Mesothelial cell of epicardium (in vitro differentiated cells): ENCODE results near the gene FBRSL1. TPM values are rescaled to one million over a fixed set of nuclear protein-coding genes. Genes with fewer than 3 reads are reported as not detected.

Experiments used
- DNase-seq, 2 experiments: peaks; one replicate each; pipeline ENCODE4 v3.0.0; 2021; ENCODE audit warnings: low spot score in 2 of 2; ENCODE audit not compliant: unreplicated experiment in 2 of 2
- H3K27ac Mint-ChIP-seq: 2 replicates; pipeline ENCODE4 v1.8.0; 2021; ENCODE audit warnings: mixed read lengths
- H3K27me3 Mint-ChIP-seq: 2 replicates; pipeline ENCODE4 v1.8.0; 2021; ENCODE audit warnings: low read depth, mixed read lengths
- H3K36me3 Mint-ChIP-seq: 2 replicates; pipeline ENCODE4 v1.8.0; 2021; ENCODE audit warnings: mixed read lengths
- H3K4me1 Mint-ChIP-seq: 2 replicates; pipeline ENCODE4 v1.8.0; 2021; ENCODE audit warnings: mixed read lengths
- H3K4me3 Mint-ChIP-seq: 2 replicates; pipeline ENCODE4 v1.8.0; 2021; ENCODE audit warnings: mild to moderate bottlenecking, moderate library complexity, mixed read lengths
- H3K9me3 Mint-ChIP-seq: 2 replicates; pipeline ENCODE4 v1.8.0; 2021; ENCODE audit warnings: mixed read lengths
- total RNA-seq: library from RNA; stranded (reverse); gene quantifications from 3 replicates; pipeline ENCODE4 v1.2.1, GENCODE V29; 2021
- TF ChIP-seq, protein P1 (sequence below): fragments of 200-600 bp; sonication (generic); IDR thresholded peaks from one replicate; pipeline ENCODE4 v1.5.0; 2021; ENCODE audit warnings: antibody characterized with exemption; ENCODE audit not compliant: unreplicated experiment

Gene FBRSL1
- total RNA-seq, 1 donor from 2014 or later, result 115 TPM

DNA sequence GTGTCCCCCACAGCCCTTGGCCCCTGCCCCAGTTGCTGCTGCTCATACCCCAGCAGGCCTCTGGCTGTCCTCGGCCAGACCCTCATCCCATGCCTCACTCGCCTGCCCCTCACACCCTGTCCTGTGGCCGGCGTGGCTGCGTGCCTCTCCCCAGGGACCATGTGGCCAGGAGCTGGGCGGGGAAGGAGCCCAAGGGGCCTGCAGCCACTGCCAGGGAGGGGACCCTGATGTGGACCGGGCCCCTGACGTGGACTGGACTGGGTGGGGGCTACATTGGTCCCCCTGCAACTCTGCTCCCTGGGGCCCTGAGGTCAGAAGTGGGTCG lies 10.9 kb downstream of the FBRSL1 start:
- TF ChIP-seq, protein P1, sequence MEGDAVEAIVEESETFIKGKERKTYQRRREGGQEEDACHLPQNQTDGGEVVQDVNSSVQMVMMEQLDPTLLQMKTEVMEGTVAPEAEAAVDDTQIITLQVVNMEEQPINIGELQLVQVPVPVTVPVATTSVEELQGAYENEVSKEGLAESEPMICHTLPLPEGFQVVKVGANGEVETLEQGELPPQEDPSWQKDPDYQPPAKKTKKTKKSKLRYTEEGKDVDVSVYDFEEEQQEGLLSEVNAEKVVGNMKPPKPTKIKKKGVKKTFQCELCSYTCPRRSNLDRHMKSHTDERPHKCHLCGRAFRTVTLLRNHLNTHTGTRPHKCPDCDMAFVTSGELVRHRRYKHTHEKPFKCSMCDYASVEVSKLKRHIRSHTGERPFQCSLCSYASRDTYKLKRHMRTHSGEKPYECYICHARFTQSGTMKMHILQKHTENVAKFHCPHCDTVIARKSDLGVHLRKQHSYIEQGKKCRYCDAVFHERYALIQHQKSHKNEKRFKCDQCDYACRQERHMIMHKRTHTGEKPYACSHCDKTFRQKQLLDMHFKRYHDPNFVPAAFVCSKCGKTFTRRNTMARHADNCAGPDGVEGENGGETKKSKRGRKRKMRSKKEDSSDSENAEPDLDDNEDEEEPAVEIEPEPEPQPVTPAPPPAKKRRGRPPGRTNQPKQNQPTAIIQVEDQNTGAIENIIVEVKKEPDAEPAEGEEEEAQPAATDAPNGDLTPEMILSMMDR, result no peak
- no peaks in the 10 kb centered on the region for H3K9me3 Mint-ChIP-seq
- no peak overlapping the region for H3K4me3 Mint-ChIP-seq
- no peaks in the 10 kb centered on the region for H3K27me3 Mint-ChIP-seq
- no peak for DNase-seq
- H3K27ac Mint-ChIP-seq, result no peak overlapping the region
- no peaks in the 10 kb centered on the region for H3K36me3 Mint-ChIP-seq
- H3K4me1 Mint-ChIP-seq, result peaks cover 20% of the 10 kb centered on the region

DNA sequence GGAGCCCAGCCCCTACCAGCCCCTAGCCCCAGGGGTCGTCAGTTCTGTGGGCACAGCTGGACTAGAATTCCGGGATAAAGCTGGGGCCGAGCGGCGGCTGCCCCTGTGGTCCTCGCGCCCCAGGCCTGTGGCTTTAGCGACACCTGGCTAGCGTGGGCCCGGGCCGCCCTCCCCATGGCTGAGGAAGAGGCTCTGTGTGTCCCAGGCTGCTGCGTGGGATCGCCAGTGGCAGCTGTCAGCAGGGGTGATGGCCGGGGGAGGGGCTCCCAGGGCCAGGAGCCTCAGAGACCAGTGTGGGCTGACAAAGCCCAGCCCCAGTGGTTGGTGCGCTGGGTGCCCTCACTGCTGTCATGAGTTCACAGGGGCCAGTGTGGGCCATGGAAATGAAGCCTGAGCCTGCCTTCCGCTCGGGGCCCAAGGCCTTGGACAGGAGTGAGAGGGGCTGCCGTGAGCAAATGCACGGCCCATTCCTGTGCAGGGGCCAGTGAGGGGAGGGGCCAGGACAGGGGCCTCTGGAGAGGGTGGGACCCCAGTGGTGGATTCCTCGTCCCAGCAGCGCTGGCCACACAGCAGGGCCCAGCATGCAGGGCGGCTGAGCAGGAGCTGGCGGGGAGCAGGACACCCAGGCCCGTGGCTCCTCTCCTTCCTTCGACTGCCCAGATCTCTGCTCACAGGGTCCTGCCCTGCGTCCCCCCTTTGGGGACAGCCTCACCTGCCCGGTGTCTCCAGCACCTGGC lies 11.4 kb downstream of the FBRSL1 start:
- H3K36me3 Mint-ChIP-seq, result no peaks in the 10 kb centered on the region
- no peak overlapping the region for H3K4me3 Mint-ChIP-seq
- H3K27ac Mint-ChIP-seq, result no peak overlapping the region

DNA sequence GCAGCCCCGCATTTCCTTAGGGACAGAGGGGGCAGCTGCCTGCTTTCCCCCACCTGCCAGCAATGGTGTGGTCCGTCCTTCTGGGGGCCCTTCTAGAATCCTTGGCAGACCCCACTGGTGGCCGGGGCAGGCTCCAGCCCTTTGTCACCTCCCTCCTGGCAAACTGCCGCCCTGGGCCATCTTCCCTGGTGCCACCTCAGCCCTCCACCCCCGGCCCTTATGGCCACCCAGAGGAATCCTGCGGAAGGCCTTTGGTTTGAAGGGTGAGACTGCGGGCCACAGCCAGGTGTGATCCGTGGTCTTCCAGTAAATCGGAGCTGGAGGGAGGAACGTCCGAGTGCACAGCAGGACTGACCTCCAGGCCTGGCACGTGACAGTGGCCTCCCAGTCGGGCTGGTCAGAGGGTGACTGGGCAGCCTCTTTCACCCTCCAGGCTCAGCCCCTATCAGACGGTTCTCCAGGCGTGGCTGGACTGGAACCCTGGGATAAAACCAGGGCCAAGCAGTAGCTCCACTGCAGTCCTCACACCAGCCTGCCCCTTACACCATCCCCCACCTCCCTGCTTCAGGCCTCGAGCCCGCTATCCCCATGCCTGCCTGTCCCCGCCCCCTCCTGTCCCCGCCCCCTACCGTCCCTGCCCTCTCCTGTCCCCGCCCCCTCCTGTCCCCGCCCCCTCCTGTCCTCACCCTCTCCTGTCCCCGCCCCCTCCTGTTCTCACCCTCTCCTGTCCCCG lies 12.4 kb downstream of the FBRSL1 start:
- Mint-ChIP-seq H3K27me3 (no peaks in the 10 kb centered on the region), H3K4me3 (no peak overlapping the region), H3K27ac (no peak overlapping the region), H3K36me3 (no peaks in the 10 kb centered on the region), H3K9me3 (no peaks in the 10 kb centered on the region), H3K4me1 (peaks cover 26% of the 10 kb centered on the region)
- TF ChIP-seq, protein P1, result no peak
- no peak for DNase-seq

More for the DNA sequence above, 11.4 kb downstream of the FBRSL1 start:
- Mint-ChIP-seq H3K27me3 (no peaks in the 10 kb centered on the region), H3K4me1 (peaks cover 23% of the 10 kb centered on the region), H3K9me3 (no peaks in the 10 kb centered on the region)
- DNase-seq, result no peak
- TF ChIP-seq, protein P1, result no peak

DNA sequence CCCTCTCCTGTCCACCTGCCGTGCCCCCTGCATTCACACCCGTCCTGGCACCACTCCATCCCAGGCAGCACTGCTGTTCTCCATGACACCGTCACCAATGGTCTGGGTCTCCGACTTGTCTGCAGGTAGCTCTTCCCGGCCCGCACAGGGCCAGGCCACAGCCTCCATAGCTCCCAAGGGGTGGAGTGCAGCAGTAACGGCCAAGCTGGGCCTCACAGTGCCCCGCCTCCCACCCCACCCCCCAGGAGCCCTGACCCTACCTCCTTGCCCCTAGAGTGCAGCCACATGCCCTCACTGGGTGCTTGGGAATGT lies 12.9 kb downstream of the FBRSL1 start:
- Mint-ChIP-seq H3K27ac (no peak overlapping the region), H3K9me3 (no peaks in the 10 kb centered on the region), H3K27me3 (no peaks in the 10 kb centered on the region), H3K4me3 (no peak overlapping the region), H3K36me3 (no peaks in the 10 kb centered on the region), H3K4me1 (peaks cover 26% of the 10 kb centered on the region)
- TF ChIP-seq, protein P1, result no peak
- no peak for DNase-seq

- no peak overlapping the region for H3K4me3 Mint-ChIP-seq
- H3K9me3 Mint-ChIP-seq, result no peaks in the 10 kb centered on the region
- no peaks in the 10 kb centered on the region for H3K27me3 Mint-ChIP-seq
- no peak for DNase-seq
- H3K36me3 Mint-ChIP-seq, result no peaks in the 10 kb centered on the region
- TF ChIP-seq, protein P1, result no peak
- H3K4me1 Mint-ChIP-seq, result peaks cover 26% of the 10 kb centered on the region
- no peak overlapping the region for H3K27ac Mint-ChIP-seq
Measured at GRCh38 chr12:132503618-132504204, 13.8 kb downstream of the FBRSL1 start.
